Endometrium (tissue), 2 donors: Measurements from ENCODE around the gene GNAL.
"Not testable (repeated sequence)": the region's sequence is repeated elsewhere in the genome, so short reads cannot be mapped to it uniquely, and the experiment has no call there.

Experiments
- FAIRE-seq: peaks from 2 replicates; lab custom pipeline; 2012; peaks lifted over from hg19 to GRCh38; lab: Jason Lieb, UNC
- donor health status: control.
- donor health status: control.

Gene GNAL

DNA sequence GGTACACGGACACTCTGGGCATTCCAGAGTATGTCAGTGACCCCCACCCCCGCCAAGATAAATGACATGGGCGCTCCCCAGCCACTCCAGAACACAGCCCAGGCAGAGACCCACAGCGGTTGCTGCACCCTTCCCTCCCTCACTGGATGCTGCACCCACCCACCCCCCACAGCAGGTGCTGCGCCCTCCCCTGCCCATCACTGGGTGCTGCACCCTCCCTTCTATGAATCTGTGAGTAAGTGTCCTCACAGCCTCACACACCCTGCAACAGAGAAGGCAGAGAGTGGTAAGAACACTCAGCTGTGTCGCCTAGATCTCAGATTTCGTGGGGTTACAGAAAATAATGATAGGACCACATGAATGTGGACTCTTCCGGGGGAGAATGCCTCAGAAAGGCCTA, 185.6 kb downstream of the GNAL start:
- FAIRE-seq, result no peak

DNA sequence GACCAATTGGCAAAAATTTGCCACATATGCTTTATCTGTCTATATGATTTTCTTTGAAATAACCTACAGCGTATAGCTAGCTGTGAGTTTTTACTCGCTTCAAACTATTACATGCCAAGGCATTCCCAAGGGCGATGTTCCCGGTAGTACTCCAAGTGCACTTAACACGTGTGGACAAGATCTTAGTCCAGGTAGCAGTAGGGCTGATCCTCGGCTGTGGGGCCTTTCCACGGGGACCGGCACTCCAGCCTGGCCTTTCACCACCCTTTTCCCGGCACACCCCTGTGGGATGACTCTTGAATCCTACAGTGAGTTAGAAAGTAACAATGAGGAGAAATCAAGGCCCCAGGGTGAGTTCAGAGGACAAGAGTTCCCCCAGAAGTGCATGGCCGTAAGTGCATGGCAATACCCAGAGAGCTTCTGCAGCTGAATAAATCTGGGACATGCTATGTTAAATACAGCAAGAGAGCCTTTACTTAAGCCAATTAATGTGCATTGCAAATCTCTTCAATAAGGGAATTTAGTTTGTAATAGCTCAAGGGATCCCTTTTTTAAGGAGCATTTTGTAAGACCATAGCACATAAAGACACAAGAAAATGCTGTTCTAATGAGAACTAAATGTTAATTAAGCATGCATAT, 188.6 kb downstream of the GNAL start:
- no peak for FAIRE-seq

DNA sequence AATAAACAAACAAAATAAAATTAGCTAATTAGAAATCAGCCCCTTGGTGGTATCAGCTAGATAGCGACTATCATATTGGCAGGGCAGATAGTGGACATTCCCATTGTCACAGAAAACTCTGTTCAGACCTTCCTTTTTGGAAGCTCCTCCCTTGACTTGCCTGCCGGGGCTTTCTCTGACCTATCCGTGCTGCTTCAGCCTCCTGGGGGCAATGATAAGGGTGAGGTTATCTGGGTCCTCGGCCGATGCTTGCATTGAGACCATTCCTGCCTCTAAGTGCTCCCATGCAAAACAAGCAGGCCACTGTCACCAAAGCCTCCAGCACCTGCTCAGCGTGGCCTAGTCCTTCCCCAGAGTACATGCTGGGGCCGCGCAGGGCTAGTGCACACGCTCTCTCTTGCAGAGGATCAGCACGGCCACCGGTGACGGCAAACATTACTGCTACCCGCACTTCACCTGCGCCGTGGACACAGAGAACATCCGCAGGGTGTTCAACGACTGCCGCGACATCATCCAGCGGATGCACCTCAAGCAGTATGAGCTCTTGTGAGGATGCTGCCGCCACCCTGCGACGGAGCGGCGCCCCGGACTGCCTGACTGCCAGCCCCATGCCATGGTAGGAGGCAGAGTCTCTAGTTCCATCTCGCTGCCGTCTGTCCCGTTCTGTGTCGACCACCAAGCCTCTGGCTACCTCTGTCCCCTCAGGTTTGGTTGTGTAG, 191.7 kb downstream of the GNAL start:
- FAIRE-seq, result no peak

DNA sequence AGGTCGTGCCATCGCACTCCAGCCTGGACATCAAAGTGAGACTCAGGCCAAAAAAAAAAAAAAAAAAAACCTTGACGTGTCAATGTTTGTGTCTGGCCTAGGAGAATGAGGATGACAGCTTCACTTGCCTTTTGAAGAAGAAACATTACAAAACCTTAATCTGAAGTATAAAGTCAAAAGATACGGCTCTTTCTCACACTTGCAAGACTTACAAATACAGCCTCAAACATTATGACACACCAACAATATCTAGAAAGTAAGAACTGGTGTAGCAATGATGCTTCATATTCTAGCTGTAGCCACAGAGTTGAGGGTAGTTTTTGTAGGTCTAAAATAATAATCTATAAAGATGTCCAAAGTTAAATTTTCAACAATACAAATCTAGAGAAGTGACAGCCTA, 193.6 kb downstream of the GNAL start:
- no peak for FAIRE-seq

DNA sequence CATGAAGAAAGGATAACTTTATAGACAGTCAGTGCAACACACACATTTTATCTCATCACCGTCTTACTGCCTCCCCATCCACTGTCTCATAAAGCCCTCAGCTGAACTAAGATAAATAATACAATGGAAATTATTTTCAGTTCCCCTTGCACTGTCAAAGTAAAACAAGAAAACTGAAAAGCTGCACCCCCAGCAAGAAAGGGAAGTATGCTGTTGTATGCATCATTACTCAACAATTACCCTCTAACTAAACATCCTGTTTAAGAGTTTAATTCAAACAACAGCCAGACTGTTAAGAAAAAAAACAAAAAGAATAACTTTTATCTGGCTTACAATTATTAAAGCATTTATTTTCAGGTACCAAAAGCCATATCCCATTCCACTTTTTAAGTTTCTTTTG, 194.1 kb downstream of the GNAL start:
- no peak for FAIRE-seq

DNA sequence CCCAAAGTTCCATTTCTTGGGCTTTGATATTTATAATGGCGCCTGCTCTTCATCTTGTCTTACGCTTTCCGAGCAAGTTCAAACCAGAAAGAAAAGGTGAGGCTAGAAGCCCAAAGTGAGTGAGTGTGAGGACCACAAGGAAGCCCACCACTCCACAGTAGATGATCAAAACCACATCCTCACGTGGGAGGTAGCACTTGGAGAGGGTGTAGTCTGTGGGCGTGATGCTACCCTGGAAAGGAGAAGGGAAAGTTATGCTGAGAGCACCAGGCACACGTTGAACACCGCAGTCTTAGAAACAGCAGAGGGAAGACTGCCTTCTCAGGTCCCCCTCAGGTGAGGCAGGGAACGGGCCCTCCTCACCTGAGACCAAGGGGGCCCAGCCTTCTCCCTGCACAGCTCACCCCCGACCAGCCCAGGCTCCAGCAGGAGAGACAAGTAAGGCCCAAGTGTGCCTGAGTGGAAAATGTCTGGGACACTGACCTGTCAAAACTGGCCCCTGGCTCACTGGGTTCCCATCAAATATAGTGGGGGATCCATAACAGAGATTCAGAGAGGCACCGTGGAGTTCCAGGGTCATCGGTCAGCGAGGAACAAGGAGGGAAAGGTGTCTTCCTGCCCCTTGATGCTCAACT, 195.4 kb downstream of the GNAL start:
- FAIRE-seq, result no peak

DNA sequence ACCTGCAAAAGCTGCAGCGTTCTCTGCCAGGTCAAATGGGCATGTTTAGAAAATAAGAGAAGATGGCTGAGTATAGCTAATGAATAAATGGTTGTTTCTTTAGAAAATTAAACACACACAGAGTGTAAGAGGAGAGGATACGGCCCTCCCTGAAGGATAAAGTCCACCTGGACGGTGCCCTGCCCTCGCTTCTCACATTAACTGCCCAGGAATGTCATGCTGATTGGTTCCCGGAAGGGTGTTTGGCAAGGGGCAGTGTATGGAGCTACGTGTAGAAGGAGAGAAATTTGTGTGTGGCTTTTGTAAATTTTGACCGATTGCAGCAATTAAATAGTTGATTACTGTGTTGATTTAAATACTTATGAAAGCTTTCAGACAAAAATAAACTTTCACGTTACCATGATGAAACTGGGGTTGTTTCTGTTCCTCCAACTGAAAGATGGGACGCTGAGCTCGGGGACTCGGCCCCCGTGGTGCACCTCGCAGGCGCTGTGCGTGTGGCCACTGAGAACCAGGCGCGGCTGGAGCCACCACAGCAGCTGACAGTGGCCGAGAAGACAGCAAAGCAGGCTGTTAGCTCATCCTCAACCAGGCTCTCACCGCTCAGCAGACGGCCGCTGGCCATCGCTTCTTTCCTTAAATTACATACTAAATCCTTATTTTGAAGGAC, 196.3 kb downstream of the GNAL start:
- FAIRE-seq, result no peak

DNA sequence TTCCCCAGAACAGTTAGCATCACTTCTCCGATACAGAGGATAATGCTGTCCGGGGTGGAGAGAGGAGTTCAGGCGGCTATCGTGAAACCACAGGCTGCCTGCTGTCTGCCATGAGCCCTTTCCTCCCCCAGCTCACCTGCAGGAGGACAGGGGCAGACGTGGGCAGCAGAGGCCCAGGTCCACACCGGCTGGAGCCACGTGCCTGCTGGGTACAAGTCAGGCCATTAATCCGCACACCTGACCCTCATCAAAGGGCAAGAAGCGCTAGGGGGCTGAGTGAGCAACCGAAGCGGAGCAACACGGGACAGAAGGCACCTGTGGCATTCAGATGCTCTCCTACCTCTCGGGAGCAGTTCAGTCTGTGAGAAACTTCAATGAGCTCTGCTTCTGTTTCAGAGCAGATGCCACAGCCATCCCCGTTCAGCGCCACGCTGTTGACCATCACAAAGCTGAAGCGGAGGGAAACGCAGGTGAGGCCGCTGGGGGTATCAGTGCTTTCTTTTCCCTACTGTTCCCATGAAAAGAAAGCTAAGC, 197.6 kb downstream of the GNAL start:
- no peak for FAIRE-seq

DNA sequence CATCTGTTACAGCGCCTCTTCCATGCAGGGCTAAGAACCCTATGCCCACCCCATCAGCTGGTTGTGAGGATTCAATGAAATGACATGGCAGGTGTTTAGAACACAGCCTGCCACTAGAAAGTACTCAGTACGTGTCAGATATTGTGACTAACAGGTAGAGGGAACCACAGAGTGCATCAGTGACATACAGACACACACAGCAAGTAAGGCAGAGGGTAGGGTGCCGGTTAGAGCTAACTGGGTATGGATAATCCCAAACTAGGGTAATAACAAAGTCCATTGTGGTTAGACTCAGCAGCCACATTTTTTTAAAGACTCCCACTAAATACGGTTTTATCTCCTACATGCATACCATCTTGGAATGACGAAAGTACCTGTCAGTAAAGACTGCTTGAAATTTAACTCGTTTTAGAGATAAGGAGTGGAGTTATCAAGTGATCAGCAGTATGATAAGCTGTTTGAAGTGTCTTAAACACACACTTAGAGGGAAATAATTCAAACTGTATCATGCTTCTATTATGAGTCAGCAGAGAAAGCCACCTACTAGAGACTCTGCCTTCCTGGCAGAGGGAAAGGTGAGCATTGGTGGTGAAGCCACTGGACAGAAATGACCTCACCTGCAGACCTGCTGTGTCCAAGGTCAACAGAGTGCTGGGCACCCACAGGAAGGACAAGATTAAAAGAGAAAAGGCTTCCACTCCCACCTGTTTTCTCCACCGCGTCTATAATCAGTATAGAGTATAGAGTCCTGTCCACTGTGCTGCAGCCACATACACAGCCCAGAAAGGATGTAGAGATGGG, 198.5 kb downstream of the GNAL start:
- FAIRE-seq, result no peak

DNA sequence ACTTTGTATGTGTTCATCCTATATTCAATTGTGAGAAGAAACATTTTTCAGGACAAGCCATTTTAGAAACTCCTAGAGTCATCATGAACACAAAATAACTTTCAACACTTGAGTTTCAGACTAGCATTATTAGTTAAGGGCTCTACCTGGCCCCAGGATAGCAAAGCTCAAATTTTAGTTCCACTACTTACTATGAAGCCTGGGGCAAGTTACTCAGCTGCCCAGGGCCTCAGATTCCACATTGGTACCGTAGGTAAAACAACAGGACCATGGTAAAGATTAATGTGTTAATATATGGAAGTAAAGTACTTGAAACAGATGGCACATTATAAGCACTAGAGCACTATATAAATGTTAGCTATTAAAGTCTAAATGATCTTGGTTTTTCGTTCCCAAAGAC, 199.7 kb downstream of the GNAL start:
- FAIRE-seq, result no peak

DNA sequence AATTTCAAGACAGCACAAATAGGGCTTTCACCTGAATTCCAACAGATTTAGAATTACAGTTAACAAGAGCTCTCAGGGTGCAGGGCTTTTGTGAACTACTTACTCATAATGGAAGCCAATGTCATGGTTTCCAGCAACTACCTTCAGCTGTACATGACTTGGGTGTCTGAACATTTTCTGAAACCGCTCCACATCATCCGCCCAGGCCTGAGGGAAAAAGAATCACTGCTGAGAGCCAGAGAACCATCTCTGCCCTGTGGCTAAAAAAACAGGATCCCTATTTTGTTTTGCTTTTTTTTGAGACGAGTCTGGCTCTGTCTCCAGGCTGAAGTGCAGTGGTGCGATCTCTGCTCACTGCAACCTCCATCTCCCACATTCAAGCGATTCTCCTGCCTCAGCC, 200.2 kb downstream of the GNAL start:
- FAIRE-seq, result no peak

DNA sequence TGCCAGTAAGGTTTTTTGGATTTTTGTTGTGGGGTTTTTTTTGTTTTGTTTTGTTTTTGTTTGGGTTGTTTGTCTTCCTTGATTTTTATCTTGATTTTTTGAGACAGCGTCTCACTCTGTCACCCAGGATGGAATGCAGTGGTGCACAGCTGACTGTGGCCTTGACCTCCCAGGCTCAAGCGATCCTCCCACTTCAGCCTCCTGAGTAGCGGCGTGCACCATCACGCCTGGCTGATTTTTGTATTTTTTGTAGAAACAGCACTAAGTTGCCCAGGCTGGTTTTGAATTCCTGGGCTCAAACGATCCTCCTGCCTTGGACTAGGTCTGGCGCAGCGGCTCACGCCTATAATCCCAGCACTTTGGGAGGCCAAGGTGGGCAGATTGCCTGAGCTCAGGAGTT, 202.7 kb downstream of the GNAL start:
- FAIRE-seq, result no peak

DNA sequence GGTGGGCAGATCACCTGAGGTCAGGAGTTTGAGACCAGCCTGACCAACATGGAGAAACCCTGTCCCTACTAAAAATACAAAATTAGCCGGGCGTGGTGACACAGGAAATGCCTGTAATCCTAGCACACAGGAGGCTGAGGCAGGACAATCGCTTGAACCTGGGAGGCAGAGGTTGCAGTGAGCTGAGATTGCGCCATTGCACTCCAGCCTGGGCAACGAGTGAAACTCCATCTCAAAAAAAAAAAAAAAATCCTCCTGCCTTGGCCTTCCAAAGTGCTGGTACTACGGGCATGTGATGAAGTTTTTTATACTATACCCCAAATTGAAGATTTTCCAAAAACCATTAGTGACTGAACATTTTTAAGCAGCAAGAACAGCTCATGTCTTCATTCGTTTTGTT, 203.4 kb downstream of the GNAL start:
- not testable (repeated sequence) for FAIRE-seq

DNA sequence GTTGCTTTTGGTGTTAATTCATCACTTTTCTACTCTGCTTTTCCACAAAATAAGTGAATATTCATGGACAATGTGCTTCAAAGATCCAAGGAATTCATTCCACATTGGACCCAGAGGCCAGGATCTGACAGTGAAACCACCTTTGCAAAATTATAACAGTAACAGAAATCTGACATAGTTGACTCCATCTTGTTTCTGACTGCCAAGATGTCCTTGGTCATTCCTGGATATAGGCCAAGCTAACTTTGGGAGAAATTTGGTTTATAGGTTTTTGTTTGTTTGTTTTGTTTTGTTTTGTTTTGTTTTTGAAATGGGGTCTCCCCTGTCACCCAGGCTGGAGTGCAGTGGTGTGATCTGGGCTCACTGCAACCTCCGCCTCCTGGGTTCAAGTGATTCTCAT, 208.7 kb downstream of the GNAL start:
- no peak for FAIRE-seq

DNA sequence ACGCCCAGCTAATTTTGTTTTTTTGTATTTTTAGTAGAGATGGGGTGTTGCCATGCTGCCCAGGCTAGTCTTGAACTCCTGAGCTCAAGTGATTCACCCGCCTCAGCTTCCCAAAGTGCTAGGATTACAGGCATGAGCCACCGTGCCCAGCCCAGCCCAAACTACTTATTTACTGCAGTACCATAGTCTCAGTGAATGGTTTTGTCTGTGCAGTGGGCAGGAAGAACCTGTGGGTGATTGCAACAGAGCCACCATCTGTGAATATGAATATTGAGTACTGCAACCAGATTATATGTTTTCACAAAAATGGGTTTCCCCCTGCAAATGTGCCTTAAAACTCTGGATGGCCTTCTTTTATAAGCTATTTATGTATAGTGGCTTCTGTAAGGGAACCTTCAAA, 210.0 kb downstream of the GNAL start:
- FAIRE-seq, result no peak

DNA sequence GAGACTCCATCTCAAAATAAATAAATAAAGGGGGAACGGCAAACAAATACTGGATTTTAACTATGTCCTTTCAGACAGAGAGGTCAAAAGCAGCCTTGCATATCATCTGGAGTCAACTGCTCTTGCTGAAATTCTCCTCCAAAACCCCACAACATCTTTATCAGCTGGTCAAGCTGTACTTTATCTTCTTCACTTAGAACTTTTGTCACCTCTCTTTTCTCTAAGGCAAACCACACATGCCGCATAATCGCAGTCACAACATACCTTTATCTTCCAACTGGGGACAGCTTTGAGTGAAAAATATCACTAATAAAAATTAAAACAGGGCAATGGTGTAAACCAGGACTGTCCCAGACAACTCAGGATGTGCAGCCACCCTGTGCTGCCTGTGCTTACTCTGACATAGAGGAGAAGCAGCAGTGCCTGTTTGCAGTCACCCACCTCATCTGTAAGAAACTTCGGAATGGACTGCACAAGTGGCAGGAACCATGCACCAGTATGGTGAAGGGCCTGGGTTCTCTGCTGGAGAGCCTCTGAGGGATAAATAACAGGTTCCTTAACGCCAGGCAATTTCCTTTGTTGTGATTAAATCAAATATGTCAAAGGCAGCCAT, 212.9 kb downstream of the GNAL start:
- FAIRE-seq, result no peak

DNA sequence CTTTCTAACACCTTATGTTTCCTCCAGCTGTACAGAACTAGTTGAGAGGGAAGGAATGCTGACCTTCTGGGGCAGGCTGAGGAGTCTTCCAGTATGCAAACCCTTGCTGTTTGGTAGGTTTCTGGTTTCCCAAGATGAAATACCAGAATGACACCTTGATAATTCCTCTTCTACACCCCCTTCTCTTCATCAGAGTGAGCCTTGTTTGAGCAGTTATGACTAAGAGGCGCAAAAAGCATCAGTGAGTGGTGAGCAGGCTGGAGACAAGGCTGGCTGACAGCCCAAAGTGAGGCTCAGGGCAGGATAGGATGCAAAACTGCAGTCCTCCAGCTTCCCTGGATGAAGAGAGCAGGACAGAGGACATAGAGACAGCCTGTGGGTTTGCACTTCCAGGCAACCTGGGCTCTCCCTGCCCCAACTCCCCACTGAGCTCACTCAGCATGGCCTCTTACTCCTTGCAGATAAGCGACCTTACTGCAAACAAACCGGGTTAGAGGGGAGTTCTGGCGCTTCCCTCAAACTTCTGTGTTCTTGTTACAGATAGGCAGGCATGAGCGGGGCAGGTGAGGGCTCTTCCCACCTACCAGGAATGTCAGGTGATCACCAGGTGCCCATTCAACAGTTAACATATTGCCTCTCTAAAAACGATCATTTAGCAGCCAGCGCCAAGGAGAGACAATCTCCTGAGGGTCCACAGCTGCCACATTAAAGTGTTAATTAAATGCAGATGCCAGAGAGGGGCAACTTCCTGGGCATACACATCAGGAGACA, 213.6 kb downstream of the GNAL start:
- FAIRE-seq, result no peak

DNA sequence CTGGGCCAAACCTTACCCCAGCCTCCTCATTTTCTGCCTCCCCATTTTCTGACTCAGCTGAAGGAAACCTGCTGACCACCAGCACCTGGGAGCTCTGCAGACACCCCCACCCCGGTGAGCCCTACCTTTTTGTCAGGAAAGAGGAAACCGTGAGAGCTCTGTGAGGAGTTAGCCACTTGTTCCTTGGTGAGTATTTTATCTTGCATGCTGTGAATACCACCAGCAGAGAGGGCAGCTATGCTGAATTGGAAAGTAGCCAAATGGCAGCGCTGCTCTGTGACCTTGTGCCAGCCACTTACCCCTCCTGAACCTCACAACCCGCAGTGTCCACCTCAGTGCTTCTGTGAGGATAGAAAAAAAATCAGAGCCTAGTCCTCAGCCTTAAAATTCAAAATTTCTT, 216.5 kb downstream of the GNAL start:
- FAIRE-seq, result no peak

DNA sequence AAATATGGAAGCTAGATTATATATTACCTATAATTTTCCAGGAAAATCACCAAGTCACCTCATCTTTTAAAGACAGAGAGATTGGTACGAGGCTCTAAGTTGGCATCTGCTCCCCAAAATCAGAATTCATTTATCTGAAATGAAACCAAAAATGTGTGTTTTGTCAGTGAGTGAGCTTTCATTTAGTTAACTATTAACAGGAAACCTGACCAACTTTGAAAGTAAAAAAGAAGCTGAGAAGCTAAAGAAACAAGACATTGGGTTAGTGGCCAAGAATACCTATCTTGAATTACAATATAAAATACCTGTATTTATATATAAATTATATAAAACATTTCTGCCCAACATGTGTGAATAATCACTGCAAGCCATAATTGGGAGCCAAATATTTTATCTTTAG, 217.1 kb downstream of the GNAL start:
- FAIRE-seq, result no peak

DNA sequence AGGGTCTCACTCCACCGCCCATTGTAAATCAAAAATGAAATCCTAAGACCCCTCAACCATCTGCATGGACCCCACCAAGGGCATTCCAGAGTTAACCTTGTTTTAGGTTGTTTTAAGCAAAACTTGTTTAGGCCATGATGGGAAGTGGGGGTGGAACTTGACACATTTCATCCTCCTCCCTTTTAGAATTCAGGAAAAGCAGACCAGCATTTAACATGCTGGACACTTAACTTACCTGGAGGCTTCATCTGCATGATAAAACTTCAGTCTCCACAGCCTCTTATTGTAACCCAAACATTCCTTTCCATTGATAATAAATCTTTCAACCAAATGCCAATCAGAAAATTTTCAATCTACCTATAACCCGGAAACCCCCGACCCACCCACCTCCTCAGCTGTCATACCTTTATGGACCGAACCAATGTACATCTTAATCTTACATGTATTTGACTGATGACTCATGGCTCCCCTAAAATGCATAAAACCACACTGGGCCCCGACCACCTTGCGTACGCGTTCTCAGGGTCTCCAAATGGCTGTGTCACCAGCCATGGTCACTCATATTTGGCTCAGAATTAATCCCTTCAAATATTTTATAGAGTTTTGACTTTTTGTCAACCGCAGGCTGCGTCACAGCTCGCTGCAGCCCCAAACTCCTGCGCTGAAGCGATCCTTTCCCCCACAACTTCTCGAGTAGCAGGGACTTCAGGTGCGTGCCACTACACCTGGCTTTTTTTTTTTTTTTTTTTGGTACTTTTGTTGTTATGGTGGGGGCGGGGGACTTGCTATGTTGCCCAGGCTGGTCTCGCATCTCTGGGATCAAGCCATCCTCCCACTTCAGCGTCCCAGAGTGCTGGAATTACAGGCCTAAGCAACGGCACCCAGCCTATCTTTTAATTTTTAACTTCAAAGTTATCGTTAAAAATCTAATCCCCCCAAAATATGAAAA, 218.1 kb downstream of the GNAL start:
- no peak for FAIRE-seq
